H1 (cell line): ENCODE measurements around the gene MXD3. TPM values are rescaled to one million over a fixed set of nuclear protein-coding genes. Genes with fewer than 3 reads are reported as not detected.

ENCODE experiments used
- BACH1 ChIP-seq: IDR thresholded peaks from 2 replicates; pipeline ENCODE4 v1.6.1; 2012; ENCODE audit warnings: low read length, improper control_type of control experiment
- EGR1 ChIP-seq: IDR thresholded peaks from 2 replicates; pipeline ENCODE4 v1.6.1; 2011; ENCODE audit warnings: low read depth, low read length, borderline replicate concordance
- NRF1 ChIP-seq: IDR thresholded peaks from 2 replicates; pipeline ENCODE4 v1.6.1; 2011; ENCODE audit warnings: mild to moderate bottlenecking, low read depth, low read length, improper control_type of control experiment
- POLR2A ChIP-seq, 2 experiments: IDR thresholded peaks; 1 replicate in 1 of 2; 2 replicates in 1 of 2; pipeline ENCODE4 v1.6.1; 2011; ENCODE audit warnings: low read depth in 2 of 2, low read length in 2 of 2, mild to moderate bottlenecking in 2 of 2; ENCODE audit errors: control extremely low read depth in 1 of 2
- POLR2AphosphoS5 ChIP-seq: IDR thresholded peaks from 2 replicates; pipeline ENCODE4 v1.6.1; 2011; ENCODE audit warnings: low read depth, low read length
- POU5F1 ChIP-seq: IDR thresholded peaks from 2 replicates; pipeline ENCODE4 v1.6.1; 2011; ENCODE audit warnings: low read depth, mild to moderate bottlenecking, low read length, moderate library complexity
- TAF1 ChIP-seq: IDR thresholded peaks from 2 replicates; pipeline ENCODE4 v1.6.1; 2011; ENCODE audit warnings: mild to moderate bottlenecking, low read depth, low read length
- polyA plus RNA-seq, 7 experiments: library from polyadenylated mRNA; depleted of rRNA in 3 of 7; stranded (reverse) in 5 of 7; unstranded in 2 of 7; fragments of >200 nt in 5 of 7; fragments of 200-250 nt in 2 of 7; gene quantifications; 1 replicate in 5 of 7; 2 replicates in 1 of 7; 4 replicates in 1 of 7; pipeline versions ENCODE4 v1.2.1 to v1.2.3, GENCODE V29; 2011 to 2013; ENCODE audit warnings: missing spikeins in 2 of 7, mixed read lengths in 2 of 7
- total RNA-seq: library from RNA; stranded (reverse); fragmentation: NEBNext Ultra II Directional; extraction: Animal tissue kit (Norgen Biotek cat#: 25700); gene quantifications from 2 replicates; pipeline ENCODE4 v1.2.1, GENCODE V29; 2021
- TF ChIP-seq, protein P1 (sequence below): fragments of 300-600 bp; sonication (generic); IDR thresholded peaks from 2 replicates; pipeline ENCODE4 v1.7.1; 2012; ENCODE audit warnings: low read length, moderate library complexity, mild to moderate bottlenecking, inconsistent platforms; ENCODE audit not compliant: insufficient replicate concordance
- TF ChIP-seq, protein P2 (sequence below), 3 experiments: IDR thresholded peaks; 1 replicate in 2 of 3; 2 replicates in 1 of 3; pipeline versions ENCODE4 v1.5.1 to v1.6.1; 2011; ENCODE audit warnings: low read length in 3 of 3, mild to moderate bottlenecking in 3 of 3, inconsistent platforms in 2 of 3, low read depth in 1 of 3, moderate library complexity in 1 of 3; ENCODE audit not compliant: insufficient read depth in 1 of 3; ENCODE audit errors: control extremely low read depth in 1 of 3

MXD3 gene
- total and polyA plus RNA-seq, 2 of the 8 experiments (the other 6 are each of a cell fraction or from before 2014, with no cell fraction given), result 6.5 to 7.7 TPM

DNA sequence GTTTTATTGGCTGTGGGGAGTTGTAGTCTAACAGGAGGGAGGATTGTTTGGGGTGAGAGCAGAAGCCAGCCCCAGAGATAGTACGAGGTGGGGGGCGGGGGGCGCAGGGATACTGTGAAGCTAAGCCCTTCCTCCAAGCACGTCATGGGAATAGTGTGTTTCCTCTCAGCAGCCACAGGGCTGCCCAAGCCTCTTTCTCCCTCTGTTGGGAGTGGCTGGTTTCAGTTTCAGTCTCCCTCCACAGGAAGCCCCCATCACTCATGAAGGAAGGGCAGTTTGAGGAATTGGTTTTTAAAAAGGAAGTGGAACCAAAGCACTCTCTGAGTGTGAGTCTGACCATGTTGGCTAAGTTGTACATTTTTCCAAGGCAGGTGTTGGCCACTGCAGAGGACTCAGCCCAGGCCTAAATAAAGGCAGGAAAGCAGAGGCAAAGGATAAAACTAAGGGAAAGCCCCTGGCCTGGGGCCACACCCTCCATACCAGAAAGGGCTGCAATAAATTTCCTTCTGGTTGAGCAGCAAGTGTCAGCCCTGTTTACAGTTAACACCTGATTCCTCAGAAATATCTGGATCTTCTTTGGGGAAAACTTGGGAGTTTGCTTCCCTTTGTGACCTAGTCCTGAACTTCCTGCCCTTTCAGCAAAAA lies 11.3 kb downstream of the MXD3 start (continued):
- TF ChIP-seq, protein P1, sequence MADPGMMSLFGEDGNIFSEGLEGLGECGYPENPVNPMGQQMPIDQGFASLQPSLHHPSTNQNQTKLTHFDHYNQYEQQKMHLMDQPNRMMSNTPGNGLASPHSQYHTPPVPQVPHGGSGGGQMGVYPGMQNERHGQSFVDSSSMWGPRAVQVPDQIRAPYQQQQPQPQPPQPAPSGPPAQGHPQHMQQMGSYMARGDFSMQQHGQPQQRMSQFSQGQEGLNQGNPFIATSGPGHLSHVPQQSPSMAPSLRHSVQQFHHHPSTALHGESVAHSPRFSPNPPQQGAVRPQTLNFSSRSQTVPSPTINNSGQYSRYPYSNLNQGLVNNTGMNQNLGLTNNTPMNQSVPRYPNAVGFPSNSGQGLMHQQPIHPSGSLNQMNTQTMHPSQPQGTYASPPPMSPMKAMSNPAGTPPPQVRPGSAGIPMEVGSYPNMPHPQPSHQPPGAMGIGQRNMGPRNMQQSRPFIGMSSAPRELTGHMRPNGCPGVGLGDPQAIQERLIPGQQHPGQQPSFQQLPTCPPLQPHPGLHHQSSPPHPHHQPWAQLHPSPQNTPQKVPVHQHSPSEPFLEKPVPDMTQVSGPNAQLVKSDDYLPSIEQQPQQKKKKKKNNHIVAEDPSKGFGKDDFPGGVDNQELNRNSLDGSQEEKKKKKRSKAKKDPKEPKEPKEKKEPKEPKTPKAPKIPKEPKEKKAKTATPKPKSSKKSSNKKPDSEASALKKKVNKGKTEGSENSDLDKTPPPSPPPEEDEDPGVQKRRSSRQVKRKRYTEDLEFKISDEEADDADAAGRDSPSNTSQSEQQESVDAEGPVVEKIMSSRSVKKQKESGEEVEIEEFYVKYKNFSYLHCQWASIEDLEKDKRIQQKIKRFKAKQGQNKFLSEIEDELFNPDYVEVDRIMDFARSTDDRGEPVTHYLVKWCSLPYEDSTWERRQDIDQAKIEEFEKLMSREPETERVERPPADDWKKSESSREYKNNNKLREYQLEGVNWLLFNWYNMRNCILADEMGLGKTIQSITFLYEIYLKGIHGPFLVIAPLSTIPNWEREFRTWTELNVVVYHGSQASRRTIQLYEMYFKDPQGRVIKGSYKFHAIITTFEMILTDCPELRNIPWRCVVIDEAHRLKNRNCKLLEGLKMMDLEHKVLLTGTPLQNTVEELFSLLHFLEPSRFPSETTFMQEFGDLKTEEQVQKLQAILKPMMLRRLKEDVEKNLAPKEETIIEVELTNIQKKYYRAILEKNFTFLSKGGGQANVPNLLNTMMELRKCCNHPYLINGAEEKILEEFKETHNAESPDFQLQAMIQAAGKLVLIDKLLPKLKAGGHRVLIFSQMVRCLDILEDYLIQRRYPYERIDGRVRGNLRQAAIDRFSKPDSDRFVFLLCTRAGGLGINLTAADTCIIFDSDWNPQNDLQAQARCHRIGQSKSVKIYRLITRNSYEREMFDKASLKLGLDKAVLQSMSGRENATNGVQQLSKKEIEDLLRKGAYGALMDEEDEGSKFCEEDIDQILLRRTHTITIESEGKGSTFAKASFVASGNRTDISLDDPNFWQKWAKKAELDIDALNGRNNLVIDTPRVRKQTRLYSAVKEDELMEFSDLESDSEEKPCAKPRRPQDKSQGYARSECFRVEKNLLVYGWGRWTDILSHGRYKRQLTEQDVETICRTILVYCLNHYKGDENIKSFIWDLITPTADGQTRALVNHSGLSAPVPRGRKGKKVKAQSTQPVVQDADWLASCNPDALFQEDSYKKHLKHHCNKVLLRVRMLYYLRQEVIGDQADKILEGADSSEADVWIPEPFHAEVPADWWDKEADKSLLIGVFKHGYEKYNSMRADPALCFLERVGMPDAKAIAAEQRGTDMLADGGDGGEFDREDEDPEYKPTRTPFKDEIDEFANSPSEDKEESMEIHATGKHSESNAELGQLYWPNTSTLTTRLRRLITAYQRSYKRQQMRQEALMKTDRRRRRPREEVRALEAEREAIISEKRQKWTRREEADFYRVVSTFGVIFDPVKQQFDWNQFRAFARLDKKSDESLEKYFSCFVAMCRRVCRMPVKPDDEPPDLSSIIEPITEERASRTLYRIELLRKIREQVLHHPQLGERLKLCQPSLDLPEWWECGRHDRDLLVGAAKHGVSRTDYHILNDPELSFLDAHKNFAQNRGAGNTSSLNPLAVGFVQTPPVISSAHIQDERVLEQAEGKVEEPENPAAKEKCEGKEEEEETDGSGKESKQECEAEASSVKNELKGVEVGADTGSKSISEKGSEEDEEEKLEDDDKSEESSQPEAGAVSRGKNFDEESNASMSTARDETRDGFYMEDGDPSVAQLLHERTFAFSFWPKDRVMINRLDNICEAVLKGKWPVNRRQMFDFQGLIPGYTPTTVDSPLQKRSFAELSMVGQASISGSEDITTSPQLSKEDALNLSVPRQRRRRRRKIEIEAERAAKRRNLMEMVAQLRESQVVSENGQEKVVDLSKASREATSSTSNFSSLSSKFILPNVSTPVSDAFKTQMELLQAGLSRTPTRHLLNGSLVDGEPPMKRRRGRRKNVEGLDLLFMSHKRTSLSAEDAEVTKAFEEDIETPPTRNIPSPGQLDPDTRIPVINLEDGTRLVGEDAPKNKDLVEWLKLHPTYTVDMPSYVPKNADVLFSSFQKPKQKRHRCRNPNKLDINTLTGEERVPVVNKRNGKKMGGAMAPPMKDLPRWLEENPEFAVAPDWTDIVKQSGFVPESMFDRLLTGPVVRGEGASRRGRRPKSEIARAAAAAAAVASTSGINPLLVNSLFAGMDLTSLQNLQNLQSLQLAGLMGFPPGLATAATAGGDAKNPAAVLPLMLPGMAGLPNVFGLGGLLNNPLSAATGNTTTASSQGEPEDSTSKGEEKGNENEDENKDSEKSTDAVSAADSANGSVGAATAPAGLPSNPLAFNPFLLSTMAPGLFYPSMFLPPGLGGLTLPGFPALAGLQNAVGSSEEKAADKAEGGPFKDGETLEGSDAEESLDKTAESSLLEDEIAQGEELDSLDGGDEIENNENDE, result no peak
- no peak for TF ChIP-seq TAF1
- TF ChIP-seq BACH1, result no peak
- TF ChIP-seq EGR1, result no peak
- peak; percentile 62; the same call in 1 of the 2 replicates for TF ChIP-seq POLR2AphosphoS5
- TF ChIP-seq NRF1, result no peak
- TF ChIP-seq POU5F1, result no peak
- TF ChIP-seq, protein P2, sequence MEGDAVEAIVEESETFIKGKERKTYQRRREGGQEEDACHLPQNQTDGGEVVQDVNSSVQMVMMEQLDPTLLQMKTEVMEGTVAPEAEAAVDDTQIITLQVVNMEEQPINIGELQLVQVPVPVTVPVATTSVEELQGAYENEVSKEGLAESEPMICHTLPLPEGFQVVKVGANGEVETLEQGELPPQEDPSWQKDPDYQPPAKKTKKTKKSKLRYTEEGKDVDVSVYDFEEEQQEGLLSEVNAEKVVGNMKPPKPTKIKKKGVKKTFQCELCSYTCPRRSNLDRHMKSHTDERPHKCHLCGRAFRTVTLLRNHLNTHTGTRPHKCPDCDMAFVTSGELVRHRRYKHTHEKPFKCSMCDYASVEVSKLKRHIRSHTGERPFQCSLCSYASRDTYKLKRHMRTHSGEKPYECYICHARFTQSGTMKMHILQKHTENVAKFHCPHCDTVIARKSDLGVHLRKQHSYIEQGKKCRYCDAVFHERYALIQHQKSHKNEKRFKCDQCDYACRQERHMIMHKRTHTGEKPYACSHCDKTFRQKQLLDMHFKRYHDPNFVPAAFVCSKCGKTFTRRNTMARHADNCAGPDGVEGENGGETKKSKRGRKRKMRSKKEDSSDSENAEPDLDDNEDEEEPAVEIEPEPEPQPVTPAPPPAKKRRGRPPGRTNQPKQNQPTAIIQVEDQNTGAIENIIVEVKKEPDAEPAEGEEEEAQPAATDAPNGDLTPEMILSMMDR (IDR thresholded peaks at IDR 0.05; ENCODE audit: control extremely low read depth in 1 of 3, insufficient read depth in 1 of 3, low read depth in 1 of 3, low read length in 3 of 3), result peak in 1 of 3 experiments; percentile 31; a peak in 1 of 4 replicates
- peak in 1 of 2 experiments; percentile 39; a peak in 2 of 3 replicates for TF ChIP-seq POLR2A (IDR thresholded peaks at IDR 0.05; ENCODE audit: control extremely low read depth in 1 of 2, low read depth in 2 of 2, low read length in 2 of 2)
